HG02973 (cell line): ENCODE data around the gene ELAVL2.

ENCODE experiments used
- ATAC-seq: cut with Tn5 transposase; IDR thresholded peaks from one replicate; pipeline ENCODE4 v1.9.1; 2021; ENCODE audit warnings: moderate library complexity; ENCODE audit not compliant: unreplicated experiment

ELAVL2 gene

GRCh38 chr9:23665635-23666034 lies 160.4 kb downstream of the ELAVL2 start:
- no peak for ATAC-seq

GRCh38 chr9:23665051-23665450 lies 161.0 kb downstream of the ELAVL2 start:
- no peak for ATAC-seq

GRCh38 chr9:23663946-23664345 lies 162.1 kb downstream of the ELAVL2 start:
- no peak for ATAC-seq

GRCh38 chr9:23663536-23663935 lies 162.5 kb downstream of the ELAVL2 start:
- ATAC-seq: no peak

GRCh38 chr9:23663125-23663524 lies 162.9 kb downstream of the ELAVL2 start:
- ATAC-seq: no peak

- no peak for ATAC-seq
Observed at GRCh38 chr9:23662320-23662719, 163.7 kb downstream of the ELAVL2 start.

GRCh38 chr9:23659346-23660006 lies 166.6 kb downstream of the ELAVL2 start:
- ATAC-seq: no peak

GRCh38 chr9:23658376-23659258 lies 167.4 kb downstream of the ELAVL2 start:
- no peak for ATAC-seq

- no peak for ATAC-seq
Observed at GRCh38 chr9:23651051-23651450, 175.0 kb downstream of the ELAVL2 start.

GRCh38 chr9:23648651-23649050 lies 177.4 kb downstream of the ELAVL2 start:
- no peak for ATAC-seq

GRCh38 chr9:23644896-23645295 lies 181.1 kb downstream of the ELAVL2 start:
- no peak for ATAC-seq

GRCh38 chr9:23644326-23644725 lies 181.7 kb downstream of the ELAVL2 start:
- no peak for ATAC-seq

GRCh38 chr9:23643656-23644258 lies 182.3 kb downstream of the ELAVL2 start:
- no peak for ATAC-seq
